ENCODE data around the gene FER.
A peak's percentile ranks its signal among the peaks of the same experiment; 100 is the strongest.
"Not testable (repeated sequence)": the region's sequence is repeated elsewhere in the genome, so short reads cannot be mapped to it uniquely, and the experiment has no call there.

The FER gene

GRCh38 chr5:108974594-108974993 is 226.9 kb downstream of the FER start:
- no peak for DNase-seq

- no peak for DNase-seq
These were observed 228.0 kb downstream of the FER start for GRCh38 chr5:108975697-108976096.

- DNase-seq: peak; percentile 60
These were observed 235.9 kb downstream of the FER start for GRCh38 chr5:108983461-108984092.

GRCh38 chr5:108989761-108990392 is 242.2 kb downstream of the FER start:
- peak; percentile 40 for DNase-seq

GRCh38 chr5:108992396-108993085 is 244.8 kb downstream of the FER start:
- not testable (repeated sequence) for DNase-seq

- DNase-seq: not testable (repeated sequence)
These were observed 245.7 kb downstream of the FER start for GRCh38 chr5:108993440-108993839.

- no peak for DNase-seq
These were observed 250.0 kb downstream of the FER start for GRCh38 chr5:108997720-108998119.

- DNase-seq: no peak
These were observed 250.5 kb downstream of the FER start for GRCh38 chr5:108998216-108998615.

- DNase-seq: no peak
These were observed 256.2 kb downstream of the FER start for GRCh38 chr5:109003928-109004327.

GRCh38 chr5:109005297-109006009 is 257.8 kb downstream of the FER start:
- peak; percentile 3 for DNase-seq

GRCh38 chr5:109006129-109006528 is 258.4 kb downstream of the FER start:
- no peak for DNase-seq

- no peak for DNase-seq
These were observed 268.6 kb downstream of the FER start for GRCh38 chr5:109016300-109016699.

- DNase-seq: no peak
These were observed 274.4 kb downstream of the FER start for GRCh38 chr5:109022056-109022455.

- DNase-seq: not testable (repeated sequence)
These were observed 278.0 kb downstream of the FER start for GRCh38 chr5:109025729-109026128.

- DNase-seq: peak; percentile 19
These were observed 280.4 kb downstream of the FER start for GRCh38 chr5:109027983-109028607.

GRCh38 chr5:109028608-109029299 is 281.1 kb downstream of the FER start:
- DNase-seq: peak; percentile 35

GRCh38 chr5:109029847-109030246 is 282.1 kb downstream of the FER start:
- DNase-seq: no peak

- no peak for DNase-seq
These were observed 282.9 kb downstream of the FER start for GRCh38 chr5:109030360-109031143.

- no peak for DNase-seq
These were observed 286.6 kb downstream of the FER start for GRCh38 chr5:109034306-109034705.

GRCh38 chr5:109035436-109035835 is 287.7 kb downstream of the FER start:
- peak; percentile 75 for DNase-seq

GRCh38 chr5:109038209-109038840 is 290.6 kb downstream of the FER start:
- DNase-seq: peak; percentile 49
